Measurements from ENCODE around the gene MAIP1. TPM values are rescaled to one million over a fixed set of nuclear protein-coding genes. Genes with fewer than 3 reads are reported as not detected.
A peak's percentile ranks its signal among the peaks of the same experiment; 100 is the strongest.

Gene MAIP1
- total and polyA plus RNA-seq, 2 donors (not counting 3 experiments of a cell fraction or from before 2014, with no cell fraction given), result 12.0 to 17.7 TPM

DNA sequence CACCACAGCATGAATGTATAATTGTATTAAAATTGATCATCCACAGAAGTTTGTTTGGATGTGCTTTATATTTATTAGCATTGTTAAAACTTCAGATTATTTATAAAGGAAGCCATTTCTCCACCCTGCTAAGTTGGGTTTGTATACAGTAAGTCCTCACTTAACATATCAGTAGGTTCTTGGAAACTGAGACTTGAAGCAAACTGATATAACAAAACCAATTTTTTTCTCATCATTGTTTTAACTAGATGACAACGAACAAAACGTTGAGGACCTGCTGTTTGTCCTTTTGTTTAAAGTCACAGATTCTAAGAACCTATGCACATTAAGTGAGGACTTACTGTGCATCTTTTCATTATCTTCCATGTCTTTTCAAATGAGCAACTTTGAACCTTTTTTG, 27.2 kb upstream of the MAIP1 start:
- peaks cover 2% of the 10 kb centered on the region for H4K20me1 ChIP-seq (replicated peaks; ENCODE audit: control insufficient read depth, extremely low read depth, insufficient read depth, low read length)
- no TSS peak for BruUV-seq (replicated peaks)
- ChIA-PET POLR2A (no interaction called here), CTCF (no interaction called here)
- H3K79me2 ChIP-seq (ENCODE audit: control insufficient read depth, insufficient read depth, low read length), result peaks cover 27% of the 10 kb centered on the region
- no peaks in the 10 kb centered on the region for H3K27me3 ChIP-seq (ENCODE audit: control insufficient read depth in 2 of 2, insufficient read depth in 2 of 2, low read length in 2 of 2)
- no peak overlapping the region for H3K4me3 ChIP-seq (replicated peaks in 1 of 3; ENCODE audit: insufficient read depth in 1 of 3, low read depth in 1 of 3, low read length in 3 of 3)
- TF ChIP-seq, protein P1, sequence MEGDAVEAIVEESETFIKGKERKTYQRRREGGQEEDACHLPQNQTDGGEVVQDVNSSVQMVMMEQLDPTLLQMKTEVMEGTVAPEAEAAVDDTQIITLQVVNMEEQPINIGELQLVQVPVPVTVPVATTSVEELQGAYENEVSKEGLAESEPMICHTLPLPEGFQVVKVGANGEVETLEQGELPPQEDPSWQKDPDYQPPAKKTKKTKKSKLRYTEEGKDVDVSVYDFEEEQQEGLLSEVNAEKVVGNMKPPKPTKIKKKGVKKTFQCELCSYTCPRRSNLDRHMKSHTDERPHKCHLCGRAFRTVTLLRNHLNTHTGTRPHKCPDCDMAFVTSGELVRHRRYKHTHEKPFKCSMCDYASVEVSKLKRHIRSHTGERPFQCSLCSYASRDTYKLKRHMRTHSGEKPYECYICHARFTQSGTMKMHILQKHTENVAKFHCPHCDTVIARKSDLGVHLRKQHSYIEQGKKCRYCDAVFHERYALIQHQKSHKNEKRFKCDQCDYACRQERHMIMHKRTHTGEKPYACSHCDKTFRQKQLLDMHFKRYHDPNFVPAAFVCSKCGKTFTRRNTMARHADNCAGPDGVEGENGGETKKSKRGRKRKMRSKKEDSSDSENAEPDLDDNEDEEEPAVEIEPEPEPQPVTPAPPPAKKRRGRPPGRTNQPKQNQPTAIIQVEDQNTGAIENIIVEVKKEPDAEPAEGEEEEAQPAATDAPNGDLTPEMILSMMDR (IDR thresholded peaks at IDR 0.05; ENCODE audit: extremely low read depth in 1 of 2, insufficient read depth in 1 of 2, low read depth in 1 of 2, low read length in 2 of 2), result no peak
- TF ChIP-seq JUN (IDR thresholded peaks at IDR 0.05; ENCODE audit: borderline replicate concordance, insufficient read depth, insufficient read length, low read depth) (no peak), FOS (IDR thresholded peaks at IDR 0.05; ENCODE audit: borderline replicate concordance, insufficient read depth, low read length) (no peak), MYC (IDR thresholded peaks at IDR 0.05; ENCODE audit: low read depth, low read length) (no peak), POLR2AphosphoS5 (IDR thresholded peaks at IDR 0.05; ENCODE audit: insufficient read depth, low read depth, low read length) (no peak), GATA2 (IDR thresholded peaks at IDR 0.05; ENCODE audit: insufficient read depth, insufficient read length, low read depth, low read length) (no peak), EZH2 (IDR thresholded peaks at IDR 0.05; ENCODE audit: borderline replicate concordance, low read depth, low read length, severe bottlenecking) (no peak), POLR2A (IDR thresholded peaks at IDR 0.05; ENCODE audit: low read depth, low read length) (no peak)
- TF ChIP-seq, protein P2, sequence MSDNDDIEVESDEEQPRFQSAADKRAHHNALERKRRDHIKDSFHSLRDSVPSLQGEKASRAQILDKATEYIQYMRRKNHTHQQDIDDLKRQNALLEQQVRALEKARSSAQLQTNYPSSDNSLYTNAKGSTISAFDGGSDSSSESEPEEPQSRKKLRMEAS (IDR thresholded peaks at IDR 0.05; ENCODE audit: insufficient read depth, insufficient read length), result no peak
- no peak overlapping the region for H3K9ac ChIP-seq (replicated peaks; ENCODE audit: extremely low read depth, insufficient read depth, low read length)
- peaks cover 6 to 15% of the 10 kb centered on the region in 2 experiments for H3K36me3 ChIP-seq (ENCODE audit: control insufficient read depth in 2 of 2, extremely low read depth in 1 of 2, insufficient read depth in 2 of 2, low read length in 2 of 2)
- peak; percentile 15 for FAIRE-seq
- no peak overlapping the region for H2AFZ ChIP-seq (ENCODE audit: low read depth, low read length)
- H3K4me1 ChIP-seq (ENCODE audit: control insufficient read depth, extremely low read depth, insufficient read depth, low read length), result no peaks in the 10 kb centered on the region
- dilution Hi-C loops (cut with MboI; ENCODE audit: extremely low pct_ligation_motif_present, low sequenced_read_pairs) (no loop called here), intact Hi-C loops (cut with micrococcal nuclease) (no loop called here)
- DNase-seq (ENCODE audit: low read depth, low spot score), result no peak
- no peaks in the 10 kb centered on the region for H3K9me3 ChIP-seq (replicated peaks; ENCODE audit: control insufficient read depth, insufficient read depth, low read length)
- no peak overlapping the region for H3K4me2 ChIP-seq (ENCODE audit: insufficient read depth, low read length)
- H3K27ac ChIP-seq (ENCODE audit: insufficient read depth, low read depth, low read length), result no peak overlapping the region
- H3K9me1 ChIP-seq (replicated peaks; ENCODE audit: control insufficient read depth, extremely low read depth, insufficient read depth, low read length), result no peaks in the 10 kb centered on the region

Data from endothelial cell of umbilical vein (primary cell).